SU-DHL-6 (cell line): ENCODE data around the gene FANK1.

Experiments used
- H2AFZ ChIP-seq: fragments of 200-600 bp; sonication (generic); 2 replicates; pipeline ENCODE4 v1.6.1; 2014; ENCODE audit warnings: low read depth, mild to moderate bottlenecking, moderate library complexity, mixed read lengths, antibody characterized with exemption, low read length; ENCODE audit not compliant: severe bottlenecking
- H3F3A ChIP-seq: fragments of 200-600 bp; shearing (Covaris generic); 2 replicates; pipeline ENCODE4 v1.6.0; 2016; ENCODE audit warnings: antibody characterized with exemption, mild to moderate bottlenecking; ENCODE audit not compliant: insufficient read depth
- H3K27ac ChIP-seq: fragments of 200-600 bp; sonication (generic); 2 replicates; pipeline ENCODE4 v1.5.1; 2016; ENCODE audit warnings: low read depth, mild to moderate bottlenecking, low read length, moderate library complexity, mixed read lengths
- H3K27me3 ChIP-seq: fragments of 200-600 bp; sonication (generic), shearing (Covaris generic); 2 replicates; pipeline ENCODE4 v1.6.0; 2014; ENCODE audit warnings: mild to moderate bottlenecking, low read length
- H3K36me3 ChIP-seq: fragments of 200-600 bp; sonication (generic); 2 replicates; pipeline ENCODE4 v1.6.1; 2014; ENCODE audit warnings: mild to moderate bottlenecking, low read length, mixed read lengths
- H3K4me2 ChIP-seq: fragments of 300-600, 200-600 bp; shearing (Covaris generic), sonication (generic); 2 replicates; pipeline ENCODE4 v1.6.0; 2014; ENCODE audit warnings: low read length, low read depth, mild to moderate bottlenecking; ENCODE audit not compliant: poor library complexity, severe bottlenecking
- H3K4me3 ChIP-seq: fragments of 200-600 bp; sonication (generic); 2 replicates; pipeline ENCODE4 v1.5.1; 2014; ENCODE audit warnings: antibody characterized with exemption, low read length, mild to moderate bottlenecking, mixed read lengths; ENCODE audit not compliant: insufficient read depth, poor library complexity, severe bottlenecking
- H3K79me2 ChIP-seq: fragments of 200-600 bp; sonication (generic); 2 replicates; pipeline ENCODE4 v1.6.1; 2014; ENCODE audit warnings: mild to moderate bottlenecking, low read length, moderate library complexity; ENCODE audit not compliant: insufficient read depth
- H3K9ac ChIP-seq: fragments of 200-600 bp; sonication (generic); 2 replicates; pipeline ENCODE4 v1.7.0; 2014; ENCODE audit warnings: mild to moderate bottlenecking, low read length
- H3K9me2 ChIP-seq: fragments of 200-600 bp; sonication (generic); replicated peaks from 2 replicates; pipeline ENCODE4 v1.6.1; 2014; ENCODE audit warnings: low read length; ENCODE audit not compliant: insufficient read depth
- H3K9me3 ChIP-seq: fragments of 200-600 bp; sonication (generic); 2 replicates; pipeline ENCODE4 v1.6.1; 2014; ENCODE audit warnings: low read length, mixed read lengths; ENCODE audit not compliant: insufficient read depth
- H4K20me1 ChIP-seq: fragments of 200-600 bp; sonication (generic); 2 replicates; pipeline ENCODE4 v1.6.1; 2014; ENCODE audit warnings: low read depth, mild to moderate bottlenecking, antibody characterized with exemption, low read length, moderate library complexity, mixed read lengths
- EZH2phosphoT487 ChIP-seq: fragments of 200-600 bp; sonication (generic), shearing (Covaris generic); conservative IDR thresholded peaks from 2 replicates; pipeline ENCODE4 v1.6.1; 2018; ENCODE audit warnings: mild to moderate bottlenecking, antibody characterized with exemption, low read length, moderate library complexity, mixed read lengths
- TF ChIP-seq, protein P1 (sequence below): fragments of 200-600 bp; sonication (generic); IDR thresholded peaks from one replicate; pipeline ENCODE4 v1.5.1; 2017; ENCODE audit warnings: antibody characterized with exemption, mild to moderate bottlenecking, low read length, moderate library complexity; ENCODE audit not compliant: insufficient read depth, poor library complexity, severe bottlenecking

Gene FANK1

DNA sequence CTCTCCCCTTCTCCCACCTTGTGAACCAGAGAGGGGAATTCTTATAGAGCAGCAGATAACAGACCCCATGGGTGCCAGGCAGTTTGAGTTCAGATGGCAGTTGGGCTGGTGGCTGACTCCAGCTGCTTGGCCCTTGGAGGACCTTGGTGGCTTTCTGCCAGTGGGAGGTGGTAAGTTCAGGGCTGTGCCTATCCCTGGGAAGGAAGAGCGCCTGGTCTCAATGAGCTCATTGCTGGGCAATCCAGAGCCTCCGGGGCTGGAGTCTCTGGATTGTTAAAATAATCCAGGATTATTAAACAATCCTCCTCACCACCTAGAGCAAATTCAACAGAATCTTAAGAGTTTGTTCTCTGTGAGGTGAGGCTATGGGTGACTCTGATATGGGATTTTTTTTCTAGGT is 105.2 kb downstream of the FANK1 start:
- H3K4me3 ChIP-seq, result no peak overlapping the region
- no peaks in the 10 kb centered on the region for H3K36me3 ChIP-seq
- H3K4me2 ChIP-seq, result no peak overlapping the region
- H3K79me2 ChIP-seq, result no peaks in the 10 kb centered on the region
- TF ChIP-seq, protein P1, sequence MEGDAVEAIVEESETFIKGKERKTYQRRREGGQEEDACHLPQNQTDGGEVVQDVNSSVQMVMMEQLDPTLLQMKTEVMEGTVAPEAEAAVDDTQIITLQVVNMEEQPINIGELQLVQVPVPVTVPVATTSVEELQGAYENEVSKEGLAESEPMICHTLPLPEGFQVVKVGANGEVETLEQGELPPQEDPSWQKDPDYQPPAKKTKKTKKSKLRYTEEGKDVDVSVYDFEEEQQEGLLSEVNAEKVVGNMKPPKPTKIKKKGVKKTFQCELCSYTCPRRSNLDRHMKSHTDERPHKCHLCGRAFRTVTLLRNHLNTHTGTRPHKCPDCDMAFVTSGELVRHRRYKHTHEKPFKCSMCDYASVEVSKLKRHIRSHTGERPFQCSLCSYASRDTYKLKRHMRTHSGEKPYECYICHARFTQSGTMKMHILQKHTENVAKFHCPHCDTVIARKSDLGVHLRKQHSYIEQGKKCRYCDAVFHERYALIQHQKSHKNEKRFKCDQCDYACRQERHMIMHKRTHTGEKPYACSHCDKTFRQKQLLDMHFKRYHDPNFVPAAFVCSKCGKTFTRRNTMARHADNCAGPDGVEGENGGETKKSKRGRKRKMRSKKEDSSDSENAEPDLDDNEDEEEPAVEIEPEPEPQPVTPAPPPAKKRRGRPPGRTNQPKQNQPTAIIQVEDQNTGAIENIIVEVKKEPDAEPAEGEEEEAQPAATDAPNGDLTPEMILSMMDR, result no peak
- TF ChIP-seq EZH2phosphoT487, result no peak
- H3F3A ChIP-seq, result no peaks in the 10 kb centered on the region
- no peaks in the 10 kb centered on the region for H3K9me2 ChIP-seq
- H3K9me3 ChIP-seq, result no peaks in the 10 kb centered on the region
- no peaks in the 10 kb centered on the region for H3K27me3 ChIP-seq
- no peak overlapping the region for H3K27ac ChIP-seq
- no peak overlapping the region for H2AFZ ChIP-seq
- H3K9ac ChIP-seq, result no peak overlapping the region
- no peaks in the 10 kb centered on the region for H4K20me1 ChIP-seq

DNA sequence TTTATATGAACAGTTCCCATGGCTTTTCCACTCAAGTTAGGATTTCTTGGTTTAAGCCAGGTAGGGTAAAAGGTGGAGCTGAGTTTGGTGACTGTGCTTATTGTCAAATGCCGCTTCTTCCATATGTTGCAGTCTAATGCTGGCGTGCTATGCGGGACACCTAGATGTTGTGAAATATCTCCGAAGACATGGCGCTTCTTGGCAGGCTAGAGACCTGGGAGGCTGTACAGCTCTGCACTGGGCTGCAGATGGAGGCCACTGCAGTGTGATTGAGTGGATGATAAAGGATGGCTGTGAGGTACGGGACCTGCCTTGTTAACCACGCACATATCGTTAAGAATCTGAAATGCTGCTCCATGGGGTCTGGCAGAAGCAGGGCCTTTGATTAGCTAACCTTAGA is 108.4 kb downstream of the FANK1 start:
- Histone ChIP-seq H3K27me3 (no peaks in the 10 kb centered on the region), H3K27ac (no peak overlapping the region), H3K9me2 (no peaks in the 10 kb centered on the region), H3K4me3 (no peak overlapping the region), H3F3A (no peaks in the 10 kb centered on the region), H3K9me3 (no peaks in the 10 kb centered on the region), H2AFZ (no peak overlapping the region), H3K9ac (no peak overlapping the region), H3K4me2 (no peak overlapping the region), H3K79me2 (no peaks in the 10 kb centered on the region), H3K36me3 (no peaks in the 10 kb centered on the region), H4K20me1 (no peaks in the 10 kb centered on the region)
- TF ChIP-seq EZH2phosphoT487, result no peak
- TF ChIP-seq, protein P1, result no peak

DNA sequence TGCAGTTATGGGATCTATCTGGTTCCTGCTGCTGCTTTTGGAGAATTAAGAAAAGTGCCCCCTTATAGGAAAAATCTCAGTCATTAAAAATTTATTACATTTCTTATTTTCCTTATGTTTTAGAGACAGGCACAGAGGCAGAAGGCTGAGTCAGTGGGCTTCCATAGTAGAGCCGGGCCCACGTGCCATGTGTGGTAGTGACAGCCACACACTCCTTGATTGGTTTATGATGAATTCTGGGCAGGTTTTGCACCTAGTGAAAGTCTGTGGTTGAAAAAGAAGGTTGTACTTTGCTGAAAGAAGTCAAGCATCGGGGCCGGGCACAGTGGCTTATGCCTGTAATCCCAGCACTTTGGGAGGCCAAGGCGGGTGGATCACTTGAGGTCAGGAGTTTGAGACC is 109.9 kb downstream of the FANK1 start:
- Histone ChIP-seq H4K20me1 (no peaks in the 10 kb centered on the region), H3K4me2 (no peak overlapping the region), H3K4me3 (no peak overlapping the region), H3K9ac (no peak overlapping the region), H3K79me2 (no peaks in the 10 kb centered on the region), H2AFZ (no peak overlapping the region), H3K36me3 (no peaks in the 10 kb centered on the region), H3F3A (no peaks in the 10 kb centered on the region), H3K9me2 (no peaks in the 10 kb centered on the region), H3K27ac (no peak overlapping the region), H3K27me3 (no peaks in the 10 kb centered on the region), H3K9me3 (no peaks in the 10 kb centered on the region)
- TF ChIP-seq, protein P1, result no peak
- no peak for TF ChIP-seq EZH2phosphoT487
